Measurements from ENCODE around the gene FMN1.

The FMN1 gene

DNA sequence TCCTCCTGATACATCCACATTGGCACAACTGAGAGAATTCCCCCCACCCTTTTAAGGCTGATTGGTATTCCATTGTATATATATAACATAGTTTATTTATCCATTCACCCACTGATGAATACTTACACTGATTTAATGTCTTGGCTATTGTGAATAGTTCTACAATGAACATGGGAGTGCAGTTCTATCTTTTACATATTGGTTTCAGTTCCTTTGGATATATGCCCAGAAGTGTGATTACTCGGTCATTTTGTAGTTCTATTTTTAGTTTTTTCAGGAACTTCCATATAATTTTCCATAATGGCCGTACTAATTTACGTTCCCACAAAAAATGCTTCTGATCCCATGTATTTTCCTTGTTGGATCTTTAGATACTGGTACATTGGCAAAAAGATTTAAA, 135.3 kb downstream of the FMN1 start:
- Histone ChIP-seq H3K27me3 (no peaks in the 10 kb centered on the region), H3K4me3 (no peak overlapping the region), H3K4me1 (no peaks in the 10 kb centered on the region), H3K27ac (no peak overlapping the region), H3K9me3 (no peaks in the 10 kb centered on the region), H3K36me3 (peaks cover 0 to 3% (median 0%) of the 10 kb centered on the region in 3 donors)
- TF ChIP-seq, protein P1, sequence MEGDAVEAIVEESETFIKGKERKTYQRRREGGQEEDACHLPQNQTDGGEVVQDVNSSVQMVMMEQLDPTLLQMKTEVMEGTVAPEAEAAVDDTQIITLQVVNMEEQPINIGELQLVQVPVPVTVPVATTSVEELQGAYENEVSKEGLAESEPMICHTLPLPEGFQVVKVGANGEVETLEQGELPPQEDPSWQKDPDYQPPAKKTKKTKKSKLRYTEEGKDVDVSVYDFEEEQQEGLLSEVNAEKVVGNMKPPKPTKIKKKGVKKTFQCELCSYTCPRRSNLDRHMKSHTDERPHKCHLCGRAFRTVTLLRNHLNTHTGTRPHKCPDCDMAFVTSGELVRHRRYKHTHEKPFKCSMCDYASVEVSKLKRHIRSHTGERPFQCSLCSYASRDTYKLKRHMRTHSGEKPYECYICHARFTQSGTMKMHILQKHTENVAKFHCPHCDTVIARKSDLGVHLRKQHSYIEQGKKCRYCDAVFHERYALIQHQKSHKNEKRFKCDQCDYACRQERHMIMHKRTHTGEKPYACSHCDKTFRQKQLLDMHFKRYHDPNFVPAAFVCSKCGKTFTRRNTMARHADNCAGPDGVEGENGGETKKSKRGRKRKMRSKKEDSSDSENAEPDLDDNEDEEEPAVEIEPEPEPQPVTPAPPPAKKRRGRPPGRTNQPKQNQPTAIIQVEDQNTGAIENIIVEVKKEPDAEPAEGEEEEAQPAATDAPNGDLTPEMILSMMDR (IDR thresholded peaks at IDR 0.05), result no peak
- no peak for DNase-seq
- intact Hi-C loops (cut with DNase I; ENCODE audit: low total_unique reads), result no loop called here

DNA sequence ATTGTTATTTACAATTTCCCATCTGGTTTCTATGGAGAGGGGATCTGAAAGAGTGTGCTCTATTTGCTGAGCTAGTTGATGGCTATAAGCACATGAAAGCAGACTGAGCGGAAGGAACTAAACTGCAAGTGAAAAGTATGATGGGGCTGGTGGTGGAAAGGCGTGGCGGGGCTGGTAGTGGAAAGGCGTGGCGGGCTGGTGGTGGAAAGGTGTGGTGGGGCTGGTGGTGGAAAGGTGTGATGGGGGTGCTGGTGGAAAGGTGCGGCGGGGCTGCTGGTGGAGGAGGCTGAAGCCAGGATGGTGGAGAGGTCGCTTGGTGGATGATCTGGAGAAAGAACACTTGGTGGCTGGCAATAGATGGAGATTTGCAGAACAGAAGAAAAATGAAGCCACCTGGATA, 136.7 kb downstream of the FMN1 start:
- H3K4me3 ChIP-seq, result no peak overlapping the region
- H3K36me3 ChIP-seq, result no peaks in the 10 kb centered on the region
- no peak for DNase-seq
- H3K27ac ChIP-seq, result no peak overlapping the region
- TF ChIP-seq, protein P1 (IDR thresholded peaks at IDR 0.05), result no peak
- no peaks in the 10 kb centered on the region for H3K27me3 ChIP-seq
- no peaks in the 10 kb centered on the region for H3K4me1 ChIP-seq
- H3K9me3 ChIP-seq, result no peaks in the 10 kb centered on the region
- intact Hi-C loops (cut with DNase I; ENCODE audit: low total_unique reads), result no loop called here

DNA sequence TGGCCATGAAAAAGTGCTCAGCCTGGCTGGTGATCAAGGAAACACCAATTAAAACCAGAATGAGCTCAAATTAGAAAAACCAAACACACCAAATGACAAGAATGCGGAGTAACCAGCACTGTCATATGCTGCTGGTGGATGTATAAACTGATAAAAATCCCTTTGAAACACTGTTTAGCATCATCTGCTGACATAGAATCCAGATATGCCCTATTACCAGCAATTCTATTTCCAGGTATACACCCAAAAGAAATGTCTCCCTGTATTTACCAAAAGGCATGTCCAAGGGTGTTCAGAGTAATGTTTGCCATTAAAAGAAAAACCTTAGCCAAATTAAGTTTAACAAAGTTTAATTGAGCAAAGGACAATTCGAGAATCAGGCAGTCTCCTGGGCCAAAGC, 138.6 kb downstream of the FMN1 start:
- TF ChIP-seq, protein P1 (IDR thresholded peaks at IDR 0.05), result no peak
- no peaks in the 10 kb centered on the region for H3K36me3 ChIP-seq
- H3K27me3 ChIP-seq, result no peaks in the 10 kb centered on the region
- intact Hi-C loops (cut with DNase I; ENCODE audit: low total_unique reads), result no loop called here
- H3K4me3 ChIP-seq, result no peak overlapping the region
- no peaks in the 10 kb centered on the region for H3K4me1 ChIP-seq
- no peak overlapping the region for H3K27ac ChIP-seq
- DNase-seq, result no peak
- no peaks in the 10 kb centered on the region for H3K9me3 ChIP-seq

DNA sequence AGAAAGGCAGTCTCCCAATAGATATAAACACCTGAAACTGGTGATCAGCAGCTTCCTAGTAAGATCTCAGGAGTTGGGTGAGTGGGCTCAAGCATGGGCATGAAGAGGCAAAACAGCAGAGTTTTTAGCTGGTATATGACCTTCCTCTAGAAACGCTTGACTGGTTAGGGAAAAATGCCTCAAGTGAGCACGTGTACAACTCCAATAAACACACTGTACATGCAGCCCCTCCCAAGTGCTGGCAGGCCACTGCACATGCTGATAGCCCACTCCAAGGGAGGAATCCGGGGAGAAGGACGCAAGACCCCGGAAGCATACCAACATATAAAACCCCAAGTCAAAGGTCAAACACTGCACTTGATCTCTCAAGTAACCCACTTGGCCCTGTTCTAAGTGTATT, 143.0 kb downstream of the FMN1 start:
- no peak overlapping the region for H3K27ac ChIP-seq
- no peak overlapping the region for H3K4me3 ChIP-seq
- no peak for DNase-seq
- no peaks in the 10 kb centered on the region for H3K36me3 ChIP-seq
- H3K27me3 ChIP-seq, result no peaks in the 10 kb centered on the region
- no peaks in the 10 kb centered on the region for H3K9me3 ChIP-seq
- TF ChIP-seq, protein P1 (IDR thresholded peaks at IDR 0.05), result no peak
- intact Hi-C loops (cut with DNase I; ENCODE audit: low total_unique reads), result no loop called here
- H3K4me1 ChIP-seq, result no peaks in the 10 kb centered on the region

DNA sequence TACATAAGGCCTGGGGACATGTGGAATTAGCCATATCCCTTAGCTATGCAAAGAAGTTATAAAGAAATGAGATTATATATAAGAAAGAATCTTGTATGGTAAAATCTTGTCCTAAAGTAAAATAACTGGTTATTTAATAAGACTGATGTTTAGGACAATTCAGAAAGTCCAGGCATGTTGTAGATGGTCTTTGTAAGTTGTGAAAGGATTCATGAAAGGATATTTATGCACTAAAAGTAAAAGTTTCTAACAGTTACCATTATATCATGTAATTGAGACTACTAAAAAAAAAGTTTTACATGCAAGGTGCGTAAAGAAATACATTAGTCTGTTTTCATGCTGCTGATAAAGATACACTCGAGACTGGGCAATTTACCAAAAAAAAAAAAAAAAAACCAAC, 146.3 kb downstream of the FMN1 start:
- intact Hi-C loops (cut with DNase I; ENCODE audit: low total_unique reads), result no loop called here
- no peak overlapping the region for H3K27ac ChIP-seq
- no peaks in the 10 kb centered on the region for H3K27me3 ChIP-seq
- no peaks in the 10 kb centered on the region for H3K36me3 ChIP-seq
- H3K9me3 ChIP-seq, result peaks cover 0 to 6% (median 0%) of the 10 kb centered on the region in 3 donors
- H3K4me3 ChIP-seq, result no peak overlapping the region
- DNase-seq, result no peak
- H3K4me1 ChIP-seq, result no peaks in the 10 kb centered on the region
- TF ChIP-seq, protein P1 (IDR thresholded peaks at IDR 0.05), result no peak

DNA sequence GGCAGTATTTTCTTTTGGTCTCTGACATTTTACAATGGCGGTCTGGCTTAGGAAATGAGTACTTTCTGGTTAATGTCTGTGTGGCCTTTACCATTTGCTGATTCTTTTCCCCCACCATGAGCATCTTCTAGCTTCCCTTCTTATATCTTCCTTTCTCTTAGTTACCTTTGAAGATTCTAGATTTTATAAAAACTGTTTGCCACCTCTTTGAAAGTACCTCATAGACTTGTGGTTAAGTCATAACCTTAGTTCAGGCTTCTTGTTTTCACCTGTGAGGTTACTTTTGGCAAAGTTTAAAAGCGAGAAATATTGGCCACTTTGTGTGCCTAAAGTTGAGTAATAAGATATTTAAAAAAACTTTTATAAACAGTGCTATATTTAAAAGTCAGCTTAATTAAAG, 147.4 kb downstream of the FMN1 start:
- TF ChIP-seq, protein P1 (IDR thresholded peaks at IDR 0.05), result no peak
- no peak overlapping the region for H3K27ac ChIP-seq
- H3K9me3 ChIP-seq, result peaks cover 0 to 8% (median 0%) of the 10 kb centered on the region in 3 donors
- no peaks in the 10 kb centered on the region for H3K36me3 ChIP-seq
- no peak overlapping the region for H3K4me3 ChIP-seq
- no peaks in the 10 kb centered on the region for H3K27me3 ChIP-seq
- intact Hi-C loops (cut with DNase I; ENCODE audit: low total_unique reads), result no loop called here
- DNase-seq, result no peak
- no peaks in the 10 kb centered on the region for H3K4me1 ChIP-seq
